ENCODE data around the gene PPFIA3. TPM values are rescaled to one million over a fixed set of nuclear protein-coding genes. Genes with fewer than 3 reads are reported as not detected.

The PPFIA3 gene
- total and polyA plus RNA-seq, 2 donors from 2014 or later, result 7.1 to 20.0 TPM

GRCh38 chr19:49081273-49081672 lies 38.1 kb upstream of the PPFIA3 start:
- intact Hi-C loops (cut with DNase I), result no loop called here
- TF ChIP-seq, protein P1, sequence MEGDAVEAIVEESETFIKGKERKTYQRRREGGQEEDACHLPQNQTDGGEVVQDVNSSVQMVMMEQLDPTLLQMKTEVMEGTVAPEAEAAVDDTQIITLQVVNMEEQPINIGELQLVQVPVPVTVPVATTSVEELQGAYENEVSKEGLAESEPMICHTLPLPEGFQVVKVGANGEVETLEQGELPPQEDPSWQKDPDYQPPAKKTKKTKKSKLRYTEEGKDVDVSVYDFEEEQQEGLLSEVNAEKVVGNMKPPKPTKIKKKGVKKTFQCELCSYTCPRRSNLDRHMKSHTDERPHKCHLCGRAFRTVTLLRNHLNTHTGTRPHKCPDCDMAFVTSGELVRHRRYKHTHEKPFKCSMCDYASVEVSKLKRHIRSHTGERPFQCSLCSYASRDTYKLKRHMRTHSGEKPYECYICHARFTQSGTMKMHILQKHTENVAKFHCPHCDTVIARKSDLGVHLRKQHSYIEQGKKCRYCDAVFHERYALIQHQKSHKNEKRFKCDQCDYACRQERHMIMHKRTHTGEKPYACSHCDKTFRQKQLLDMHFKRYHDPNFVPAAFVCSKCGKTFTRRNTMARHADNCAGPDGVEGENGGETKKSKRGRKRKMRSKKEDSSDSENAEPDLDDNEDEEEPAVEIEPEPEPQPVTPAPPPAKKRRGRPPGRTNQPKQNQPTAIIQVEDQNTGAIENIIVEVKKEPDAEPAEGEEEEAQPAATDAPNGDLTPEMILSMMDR (IDR thresholded peaks at IDR 0.05; ENCODE audit: borderline replicate concordance, extremely low read depth, insufficient read depth), result no peak
- Histone ChIP-seq H3K27me3 (ENCODE audit: control insufficient read depth, insufficient read depth, low read length) (no peaks in the 10 kb centered on the region), H3K36me3 (ENCODE audit: control insufficient read depth in 2 of 3, insufficient read depth in 3 of 3, low read length in 3 of 3) (no peaks in the 10 kb centered on the region), H3K4me1 (ENCODE audit: control insufficient read depth in 2 of 3, insufficient read depth in 2 of 3, low read depth in 1 of 3, low read length in 3 of 3) (peaks cover 0 to 4% (median 2%) of the 10 kb centered on the region in 3 donors), H3K9ac (ENCODE audit: low read length in 3 of 3) (no peak overlapping the region), H3K27ac (ENCODE audit: low read depth in 2 of 2, low read length in 2 of 2) (no peak overlapping the region), H3K4me3 (ENCODE audit: low read length in 3 of 3) (no peak overlapping the region), H3K9me3 (ENCODE audit: control insufficient read depth in 2 of 3, insufficient read depth in 1 of 3, low read length in 3 of 3) (no peaks in the 10 kb centered on the region)
- no peak for DNase-seq
- FAIRE-seq, result no peak

DNA sequence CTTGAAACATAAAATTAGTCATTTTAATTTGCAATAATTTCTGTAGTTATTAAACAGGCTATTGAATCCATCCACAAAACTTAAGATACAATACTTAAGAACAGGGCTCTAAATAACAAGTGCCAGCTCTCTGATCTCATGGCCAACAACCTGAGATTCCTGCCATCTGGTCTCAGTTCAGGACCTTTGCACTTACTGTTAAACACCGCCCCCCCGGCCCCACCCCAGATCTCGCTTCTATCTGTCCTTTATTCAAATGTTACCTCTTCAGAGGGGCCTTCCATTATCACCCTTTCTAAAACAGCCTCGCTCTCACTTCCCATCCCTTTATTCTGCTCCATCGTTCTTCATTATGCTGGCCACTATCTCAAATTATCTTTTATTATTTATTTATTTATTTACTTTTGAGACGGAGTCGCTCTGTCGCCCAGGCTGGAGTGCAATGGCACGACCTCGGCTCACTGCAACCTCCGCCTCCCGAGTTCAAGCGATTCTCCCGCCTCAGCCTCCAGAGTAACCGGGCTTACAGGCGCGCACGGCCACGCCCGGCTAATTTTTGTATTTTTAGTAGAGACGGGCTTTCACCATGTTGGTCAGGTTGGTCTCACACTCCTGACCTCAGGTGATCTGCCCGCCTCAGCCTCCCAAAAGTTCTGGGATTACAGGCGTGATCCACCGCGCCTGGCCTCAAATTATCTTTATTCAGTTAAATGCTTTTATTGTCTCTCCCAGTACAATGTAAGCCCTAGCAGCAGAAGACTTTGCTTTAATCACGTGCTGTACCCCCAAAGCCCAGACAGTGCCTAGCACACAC lies 34.9 kb upstream of the PPFIA3 start:
- Histone ChIP-seq H3K27me3 (ENCODE audit: control insufficient read depth, insufficient read depth, low read length) (no peaks in the 10 kb centered on the region), H3K27ac (ENCODE audit: low read depth in 2 of 2, low read length in 2 of 2) (peak overlapping the region; percentile 91 to 92), H3K4me3 (ENCODE audit: low read length in 3 of 3) (peak overlapping the region; percentile 76 to 95 (median 79)), H3K9ac (ENCODE audit: low read length in 3 of 3) (peak overlapping the region in 2 of 3 donors; percentile 34 to 84), H3K4me1 (ENCODE audit: control insufficient read depth in 2 of 3, insufficient read depth in 2 of 3, low read depth in 1 of 3, low read length in 3 of 3) (peaks cover 0 to 13% (median 10%) of the 10 kb centered on the region in 3 donors), H3K9me3 (ENCODE audit: control insufficient read depth in 2 of 3, insufficient read depth in 1 of 3, low read length in 3 of 3) (no peaks in the 10 kb centered on the region), H3K36me3 (ENCODE audit: control insufficient read depth in 2 of 3, insufficient read depth in 3 of 3, low read length in 3 of 3) (peaks cover 0 to 3% (median 0%) of the 10 kb centered on the region in 3 donors)
- TF ChIP-seq, protein P1 (IDR thresholded peaks at IDR 0.05; ENCODE audit: borderline replicate concordance, extremely low read depth, insufficient read depth), result no peak
- intact Hi-C loops (cut with DNase I), result no loop called here
- FAIRE-seq (no peak), DNase-seq (no peak)

- intact Hi-C loops (cut with DNase I), result no loop called here
- peak within 1 kb of the TSS; percentile 91 to 92 for H3K27ac ChIP-seq (ENCODE audit: low read depth in 2 of 2, low read length in 2 of 2)
- H3K9me3 ChIP-seq (ENCODE audit: control insufficient read depth in 2 of 3, insufficient read depth in 1 of 3, low read length in 3 of 3), result no peaks in the 10 kb centered on the region
- DNase-seq (peak; percentile 100), FAIRE-seq (peak; percentile 59)
- peaks cover 0 to 13% (median 10%) of the 10 kb centered on the region in 3 donors for H3K4me1 ChIP-seq (ENCODE audit: control insufficient read depth in 2 of 3, insufficient read depth in 2 of 3, low read depth in 1 of 3, low read length in 3 of 3)
- H3K27me3 ChIP-seq (ENCODE audit: control insufficient read depth, insufficient read depth, low read length), result no peaks in the 10 kb centered on the region
- TF ChIP-seq, protein P1 (IDR thresholded peaks at IDR 0.05; ENCODE audit: borderline replicate concordance, extremely low read depth, insufficient read depth), result no peak
- H3K4me3 ChIP-seq (ENCODE audit: low read length in 3 of 3), result peak within 1 kb of the TSS; percentile 79 to 99 (median 95)
- peaks cover 2 to 3% (median 2%) of the 10 kb centered on the region in 3 donors for H3K36me3 ChIP-seq (ENCODE audit: control insufficient read depth in 2 of 3, insufficient read depth in 3 of 3, low read length in 3 of 3)
- H3K9ac ChIP-seq (ENCODE audit: low read length in 3 of 3), result peak within 1 kb of the TSS; percentile 83 to 97 (median 84)
Measured at GRCh38 chr19:49085020-49085867, 34.1 kb upstream of the PPFIA3 start, which contains the start of gene SNRNP70. TSS of gene SNRNP70 (plus strand) at chr19:49085451. CDS start at chr19:49086415, 964 bp downstream.

Measured in kidney (tissue), 14 donors.